GM23338 (cell line): Measurements from ENCODE around the gene LMF1. TPM values are rescaled to one million over a fixed set of nuclear protein-coding genes. Genes with fewer than 3 reads are reported as not detected.

Source experiments
- ATAC-seq: fragments of 200-7000 bp; cut with Tn5 transposase; 3 replicates; pipeline ENCODE4 v1.9.1; 2020
- DNase-seq: peaks from one replicate; pipeline ENCODE4 v3.0.0-alpha.2; 2015; ENCODE audit warnings: low spot score
- H2AFZ ChIP-seq: fragments of 200-600 bp; sonication (generic); 2 replicates; pipeline ENCODE4 v1.8.0; 2016; ENCODE audit warnings: antibody characterized with exemption, mild to moderate bottlenecking, moderate library complexity
- H3F3A ChIP-seq: fragments of 200-600 bp; sonication (generic); replicated peaks from 2 replicates; pipeline ENCODE4 v1.8.0; 2017; ENCODE audit warnings: antibody characterized with exemption, mixed run types, low read depth
- H3K27ac ChIP-seq: fragments of 200-600 bp; sonication (generic); 2 replicates; pipeline ENCODE4 v1.6.1; 2016; ENCODE audit warnings: low read depth
- H3K27me3 ChIP-seq: fragments of 200-600 bp; sonication (generic); 2 replicates; pipeline ENCODE4 v1.8.0; 2016; ENCODE audit warnings: mild to moderate bottlenecking, mixed run types, moderate library complexity; ENCODE audit not compliant: insufficient read depth
- H3K36me3 ChIP-seq: fragments of 200-600 bp; sonication (generic); 2 replicates; pipeline ENCODE4 v1.8.0; 2016; ENCODE audit warnings: mild to moderate bottlenecking; ENCODE audit not compliant: insufficient read depth
- H3K4me1 ChIP-seq: fragments of 200-600 bp; sonication (generic); 2 replicates; pipeline ENCODE4 v1.8.0; 2016; ENCODE audit warnings: mild to moderate bottlenecking, moderate library complexity; ENCODE audit not compliant: insufficient read depth
- H3K4me2 ChIP-seq: fragments of 200-600 bp; sonication (generic); 2 replicates; pipeline ENCODE4 v1.7.1; 2017; ENCODE audit warnings: mixed run types
- H3K4me3 ChIP-seq: fragments of 200-600 bp; sonication (generic); 2 replicates; pipeline ENCODE4 v1.6.1; 2016; ENCODE audit warnings: mixed run types
- H3K79me2 ChIP-seq: fragments of 200-600 bp; sonication (generic); replicated peaks from 2 replicates; pipeline ENCODE4 v1.8.0; 2017; ENCODE audit warnings: mild to moderate bottlenecking; ENCODE audit not compliant: insufficient read depth
- H3K9me2 ChIP-seq: fragments of 200-600 bp; sonication (generic); 2 replicates; pipeline ENCODE4 v1.8.0; 2017; ENCODE audit not compliant: insufficient read depth
- H4K20me1 ChIP-seq: fragments of 200-600 bp; sonication (generic); replicated peaks from 2 replicates; pipeline ENCODE4 v1.8.0; 2017; ENCODE audit warnings: mild to moderate bottlenecking; ENCODE audit not compliant: insufficient read depth
- H3K27ac Mint-ChIP-seq: 2 replicates; pipeline ENCODE4 v1.8.0; 2020; ENCODE audit warnings: inconsistent platforms, mild to moderate bottlenecking, moderate library complexity, mixed read lengths
- H3K27me3 Mint-ChIP-seq: 3 replicates; pipeline ENCODE4 v1.8.0; 2022; ENCODE audit warnings: low read depth, mild to moderate bottlenecking, moderate library complexity, mixed read lengths, inconsistent platforms; ENCODE audit not compliant: insufficient read depth, poor library complexity
- H3K36me3 Mint-ChIP-seq: 3 replicates; pipeline ENCODE4 v1.8.0; 2021; ENCODE audit warnings: low read depth, mild to moderate bottlenecking, inconsistent platforms, moderate library complexity, mixed read lengths
- H3K4me1 Mint-ChIP-seq: 3 replicates; pipeline ENCODE4 v1.8.0; 2020; ENCODE audit warnings: mild to moderate bottlenecking, inconsistent platforms, mixed read lengths
- H3K4me3 Mint-ChIP-seq: 3 replicates; pipeline ENCODE4 v1.8.0; 2021; ENCODE audit warnings: moderate library complexity, mild to moderate bottlenecking, inconsistent platforms, mixed read lengths
- H3K9me3 Mint-ChIP-seq: 3 replicates; pipeline ENCODE4 v1.8.0; 2020; ENCODE audit warnings: moderate library complexity, mild to moderate bottlenecking, inconsistent platforms, mixed read lengths
- CREB1 ChIP-seq: fragments of 250-450 bp; sonication (Bioruptor Pico); IDR thresholded peaks from 2 replicates; pipeline ENCODE4 v1.5.0; 2020; ENCODE audit warnings: low read depth, mild to moderate bottlenecking, moderate library complexity
- ETS1 ChIP-seq: IDR thresholded peaks from 2 replicates; pipeline ENCODE4 v1.6.1; 2016; ENCODE audit warnings: antibody characterized with exemption
- JUNB ChIP-seq: IDR thresholded peaks from one replicate; pipeline ENCODE4 v1.6.1; 2016; ENCODE audit warnings: antibody characterized with exemption; ENCODE audit not compliant: unreplicated experiment
- NANOG ChIP-seq: IDR thresholded peaks from 2 replicates; pipeline ENCODE4 v1.6.1; 2016; ENCODE audit warnings: antibody characterized with exemption, borderline replicate concordance
- POLR2AphosphoS5 ChIP-seq: IDR thresholded peaks from 2 replicates; pipeline ENCODE4 v1.6.1; 2016; ENCODE audit warnings: antibody characterized with exemption, low read depth
- REST ChIP-seq: IDR thresholded peaks from one replicate; pipeline ENCODE4 v1.6.1; 2018; ENCODE audit warnings: antibody characterized with exemption; ENCODE audit not compliant: unreplicated experiment
- ZNF331 ChIP-seq: fragments of 250-450 bp; sonication (Bioruptor Pico); IDR thresholded peaks from 2 replicates; pipeline ENCODE4 v1.5.0; 2020; ENCODE audit warnings: low read depth, mild to moderate bottlenecking, moderate library complexity
- ZNF462 ChIP-seq: fragments of 250-450 bp; sonication (Bioruptor Pico); IDR thresholded peaks from 2 replicates; pipeline ENCODE4 v1.5.0; 2020; ENCODE audit warnings: mild to moderate bottlenecking, moderate library complexity
- polyA plus RNA-seq: library from polyadenylated mRNA; unstranded; fragments of >200 nt; fragmentation: Nextera tagmentation; extraction: Ambion mirVana; gene quantifications from 2 replicates; pipeline ENCODE4 v1.2.1, GENCODE V29; 2016
- total RNA-seq: library from RNA; depleted of rRNA; stranded (reverse); fragments of >200 nt; shearing (Covaris generic); gene quantifications from 2 replicates; pipeline ENCODE4 v1.2.3, GENCODE V29; 2014

The LMF1 gene
- total and polyA plus RNA-seq, 2 experiments from 2014 or later: 4.2 to 10.1 TPM

GRCh38 chr16:818592-818991 is 152.2 kb downstream of the LMF1 start:
- ATAC-seq (no peak), DNase-seq (no peak)
- Histone ChIP-seq H3K27me3 (no peaks in the 10 kb centered on the region), H4K20me1 (no peaks in the 10 kb centered on the region), H3K36me3 (no peaks in the 10 kb centered on the region), H3K79me2 (no peaks in the 10 kb centered on the region), H3K4me2 (no peak overlapping the region), H3K4me1 (no peaks in the 10 kb centered on the region), H3F3A (no peaks in the 10 kb centered on the region), H3K27ac (no peak overlapping the region), H2AFZ (no peak overlapping the region), H3K9me2 (no peaks in the 10 kb centered on the region), H3K4me3 (no peak overlapping the region)
- H3K36me3 Mint-ChIP-seq: no peaks in the 10 kb centered on the region
- H3K9me3 Mint-ChIP-seq: no peaks in the 10 kb centered on the region
- no peak overlapping the region for H3K27ac Mint-ChIP-seq
- no peak for TF ChIP-seq CREB1 (CRISPR knock-in tag)
- no peak for TF ChIP-seq POLR2AphosphoS5
- TF ChIP-seq REST: no peak
- no peak for TF ChIP-seq ETS1
- TF ChIP-seq JUNB: no peak
- no peak for TF ChIP-seq NANOG
- TF ChIP-seq ZNF331: no peak
- TF ChIP-seq ZNF462: no peak
- H3K4me3 Mint-ChIP-seq: no peak overlapping the region
- H3K27me3 Mint-ChIP-seq: peaks cover 5% of the 10 kb centered on the region
- peaks cover 2% of the 10 kb centered on the region for H3K4me1 Mint-ChIP-seq
